Common myeloid progenitor, CD34-positive (primary cell): Measurements from ENCODE around the gene FKBP9.
"Not testable (repeated sequence)": the region's sequence is repeated elsewhere in the genome, so short reads cannot be mapped to it uniquely, and the experiment has no call there.

Experiments used
- CTCF ChIA-PET: fragments of 350-600 bp; sonication (Branson Sonifier 250); formaldehyde crosslinking; loops from one replicate; lab custom pipeline; 2021; ENCODE audit warnings: antibody characterized with exemption; lab: Charles Lee
- POLR2A ChIA-PET: fragments of 350-600 bp; sonication (Branson Sonifier 250); formaldehyde crosslinking; loops from one replicate; lab custom pipeline; 2021; ENCODE audit warnings: antibody characterized with exemption; lab: Charles Lee
- DNase-seq, 3 donors: peaks; one replicate each; pipeline versions ENCODE4 v3.0.0 to v3.0.0-alpha.2; 2013
- H3K27ac ChIP-seq, 2 experiments: 1 replicate in 1 of 2; 2 replicates in 1 of 2; pipeline ENCODE4 v1.7.0; 2013; ENCODE audit warnings: inconsistent platforms in 2 of 2, low read length in 2 of 2, mild to moderate bottlenecking in 2 of 2, low read depth in 1 of 2, moderate library complexity in 1 of 2; ENCODE audit not compliant: severe bottlenecking in 2 of 2, insufficient read depth in 1 of 2, poor library complexity in 1 of 2
- H3K27me3 ChIP-seq, 5 experiments: replicated peaks in 2 of 5; 1 replicate in 3 of 5; 2 replicates in 2 of 5; pipeline versions ENCODE4 v1.6.1 to v1.7.0; 2013; ENCODE audit warnings: low read length in 4 of 5, mild to moderate bottlenecking in 2 of 5, moderate library complexity in 2 of 5, inconsistent platforms in 1 of 5; ENCODE audit not compliant: insufficient read depth in 5 of 5, control insufficient read depth in 4 of 5
- H3K36me3 ChIP-seq, 4 experiments: 1 replicate in 2 of 4; 2 replicates in 2 of 4; pipeline versions ENCODE4 v1.6.1 to v1.7.0; 2013; ENCODE audit warnings: low read length in 3 of 4, control low read depth in 1 of 4, mild to moderate bottlenecking in 1 of 4; ENCODE audit not compliant: control insufficient read depth in 4 of 4, insufficient read depth in 4 of 4
- H3K4me1 ChIP-seq, 4 experiments: 1 replicate in 3 of 4; 2 replicates in 1 of 4; pipeline versions ENCODE4 v1.6.1 to v1.7.1; 2013; ENCODE audit warnings: low read length in 3 of 4, mild to moderate bottlenecking in 3 of 4, control low read depth in 1 of 4, inconsistent platforms in 1 of 4, moderate library complexity in 1 of 4; ENCODE audit not compliant: control insufficient read depth in 4 of 4, insufficient read depth in 4 of 4; ENCODE audit errors: control extremely low read depth in 1 of 4
- H3K4me3 ChIP-seq, 7 experiments: 1 replicate in 4 of 7; 2 replicates in 3 of 7; pipeline versions ENCODE4 v1.5.1 to v1.7.0; 2013; ENCODE audit warnings: mild to moderate bottlenecking in 7 of 7, low read length in 6 of 7, moderate library complexity in 6 of 7, inconsistent platforms in 2 of 7, low read depth in 2 of 7, control low read depth in 1 of 7; ENCODE audit not compliant: insufficient read depth in 4 of 7, control insufficient read depth in 1 of 7; ENCODE audit errors: extremely low read depth in 1 of 7
- H3K9me3 ChIP-seq, 5 experiments: 1 replicate in 4 of 5; 2 replicates in 1 of 5; pipeline versions ENCODE4 v1.6.1 to v1.7.1; 2013; ENCODE audit warnings: low read length in 4 of 5, mild to moderate bottlenecking in 2 of 5, inconsistent platforms in 1 of 5, low read depth in 1 of 5, moderate library complexity in 1 of 5; ENCODE audit not compliant: control insufficient read depth in 4 of 5, insufficient read depth in 2 of 5; ENCODE audit errors: control extremely low read depth in 1 of 5
- WGBS: methylation state at CpG from one replicate; pipeline ENCODE4 v1.1.5; 2013; ENCODE audit not compliant: insufficient coverage; 5-methylcytosine and 5-hydroxymethylcytosine counted together

The FKBP9 gene

GRCh38 chr7:32948202-32948601 lies 9.0 kb upstream of the FKBP9 start:
- Histone ChIP-seq H3K27me3 (no peaks in the 10 kb centered on the region), H3K4me1 (peaks cover 0 to 1% (median under 1%) of the 10 kb centered on the region in 4 experiments), H3K9me3 (peaks cover 0 to 14% (median 11%) of the 10 kb centered on the region in 5 experiments), H3K27ac (no peak overlapping the region), H3K4me3 (no peak overlapping the region), H3K36me3 (no peaks in the 10 kb centered on the region)
- POLR2A ChIA-PET, result interaction anchor here (0.6 kb wide), 1 partner anchor 194 kb away, joined by 3 read pairs; no protein-coding TSS in a partner anchor
- 93% methylated on average over 3 of the region's 4 CpGs for WGBS
- DNase-seq, result peak in 2 of 3 donors; percentile 31 to 40
- CTCF ChIA-PET, result interaction anchor here (1.1 kb wide), 2 partner anchors 101 to 102 kb away, joined by 3 to 4 read pairs; no protein-coding TSS in a partner anchor

DNA sequence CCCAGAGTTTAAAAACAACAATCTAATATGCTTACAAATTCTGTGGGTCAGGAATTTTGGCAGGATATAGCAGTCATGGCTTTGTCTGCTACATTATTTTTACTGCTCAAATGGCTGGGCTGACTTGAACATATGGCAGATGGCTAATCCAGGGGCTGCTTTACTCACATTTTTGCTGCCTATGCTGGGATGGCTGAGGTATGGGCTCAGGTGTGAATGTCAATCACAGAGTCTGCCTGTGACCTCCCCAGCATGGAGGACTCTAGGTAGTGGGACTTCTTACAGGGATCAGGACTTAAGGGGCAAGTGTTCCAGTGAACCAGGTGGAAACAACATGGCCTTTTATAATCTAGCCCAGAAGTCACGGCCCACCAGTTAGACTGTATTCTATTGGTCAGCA lies 4.4 kb upstream of the FKBP9 start:
- Histone ChIP-seq H3K27me3 (peaks cover 0 to 4% (median 0%) of the 10 kb centered on the region in 5 experiments), H3K36me3 (no peaks in the 10 kb centered on the region), H3K27ac (no peak overlapping the region), H3K4me3 (no peak overlapping the region), H3K9me3 (peaks cover 0 to 10% (median 9%) of the 10 kb centered on the region in 5 experiments), H3K4me1 (peaks cover 0 to 9% (median 4%) of the 10 kb centered on the region in 4 experiments)
- ChIA-PET POLR2A (no interaction called here), CTCF (no interaction called here)
- WGBS, result no CpG with 5 or more reads among the region's 1 CpG
- DNase-seq, result no peak

- no peaks in the 10 kb centered on the region for H3K9me3 ChIP-seq
- H3K27me3 ChIP-seq, result peaks cover 0 to 8% (median 0%) of the 10 kb centered on the region in 5 experiments
- H3K36me3 ChIP-seq, result no peaks in the 10 kb centered on the region
- DNase-seq, result no peak
- no peak overlapping the region for H3K27ac ChIP-seq
- ChIA-PET CTCF (interaction anchor here (1.1 to 1.8 kb wide), 2 partner anchors 150 kb away, joined by 3 to 6 read pairs; no protein-coding TSS in a partner anchor), POLR2A (no interaction called here)
- peak overlapping the region; percentile 41 to 94 (median 81) for H3K4me3 ChIP-seq
- H3K4me1 ChIP-seq, result peaks cover 0 to 16% (median 5%) of the 10 kb centered on the region in 4 experiments
- WGBS, result 84% methylated on average over 21 of the region's 26 CpGs
Measured at GRCh38 chr7:32958046-32959025, 1.1 kb downstream of the FKBP9 start.

- 14% methylated on average over 3 of the region's 5 CpGs for WGBS
- H3K36me3 ChIP-seq, POLR2A ChIA-PET, H3K9me3 ChIP-seq, H3K27ac ChIP-seq, H3K27me3 ChIP-seq, H3K4me1 ChIP-seq: not testable (repeated sequence)
- DNase-seq, result peak in 2 of 3 donors; percentile 60 to 68
- CTCF ChIA-PET, result interaction anchor here (0.8 to 3.5 kb wide), 5 partner anchors 14 to 144 kb away, joined by 3 to 19 read pairs (median 4); partner anchors contain the start of gene RP9
- H3K4me3 ChIP-seq, result peak overlapping the region in 1 of 7 experiments; percentile 38
Measured at GRCh38 chr7:32963880-32964301, 6.7 kb downstream of the FKBP9 start.

DNA sequence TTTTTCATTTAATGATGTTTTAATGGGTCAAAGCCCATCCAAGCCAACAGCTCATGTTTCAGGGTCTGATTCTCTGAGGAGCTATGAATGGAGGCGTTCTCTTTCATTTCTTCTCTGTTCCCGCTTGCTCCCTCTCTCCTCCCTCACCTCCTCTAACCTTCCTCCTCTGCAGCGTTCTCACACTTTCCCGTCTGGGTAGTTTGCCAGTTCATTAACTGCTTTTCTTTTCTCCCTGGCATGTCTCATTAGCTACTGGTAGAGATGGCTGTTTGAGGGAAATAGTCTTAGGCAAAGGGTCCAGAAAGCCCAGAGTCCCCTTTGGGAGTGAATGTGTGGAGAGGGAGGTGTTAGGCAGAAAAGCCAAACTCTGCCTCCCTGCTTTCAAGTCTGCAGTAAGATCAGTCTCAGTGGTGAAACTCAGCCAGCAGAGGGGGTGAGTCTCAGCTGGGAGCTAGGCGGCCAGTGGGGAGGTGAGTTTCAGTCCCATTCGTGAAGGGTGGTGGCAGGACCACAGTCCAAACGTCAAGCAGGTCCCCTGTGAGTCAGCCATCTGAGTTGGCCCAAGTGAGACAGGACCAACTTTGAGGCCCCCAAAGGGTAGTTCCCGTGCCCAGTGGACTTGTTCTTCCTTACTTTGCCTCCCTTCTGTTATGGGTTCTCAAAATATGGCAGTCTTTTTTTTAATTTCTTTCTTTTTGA lies 7.4 kb downstream of the FKBP9 start:
- H3K36me3 ChIP-seq, H3K27me3 ChIP-seq, H3K4me1 ChIP-seq, POLR2A ChIA-PET, H3K9me3 ChIP-seq, H3K27ac ChIP-seq: not testable (repeated sequence)
- H3K4me3 ChIP-seq, result peak overlapping the region in 1 of 7 experiments; percentile 48
- CTCF ChIA-PET, result interaction anchor here (0.9 to 3.5 kb wide), 4 partner anchors 14 to 143 kb away, joined by 4 to 19 read pairs (median 4); partner anchors contain the start of gene RP9
- DNase-seq, result peak in 2 of 3 donors; percentile 56 to 61
- 12% methylated on average over 3 of the region's 8 CpGs for WGBS

DNA sequence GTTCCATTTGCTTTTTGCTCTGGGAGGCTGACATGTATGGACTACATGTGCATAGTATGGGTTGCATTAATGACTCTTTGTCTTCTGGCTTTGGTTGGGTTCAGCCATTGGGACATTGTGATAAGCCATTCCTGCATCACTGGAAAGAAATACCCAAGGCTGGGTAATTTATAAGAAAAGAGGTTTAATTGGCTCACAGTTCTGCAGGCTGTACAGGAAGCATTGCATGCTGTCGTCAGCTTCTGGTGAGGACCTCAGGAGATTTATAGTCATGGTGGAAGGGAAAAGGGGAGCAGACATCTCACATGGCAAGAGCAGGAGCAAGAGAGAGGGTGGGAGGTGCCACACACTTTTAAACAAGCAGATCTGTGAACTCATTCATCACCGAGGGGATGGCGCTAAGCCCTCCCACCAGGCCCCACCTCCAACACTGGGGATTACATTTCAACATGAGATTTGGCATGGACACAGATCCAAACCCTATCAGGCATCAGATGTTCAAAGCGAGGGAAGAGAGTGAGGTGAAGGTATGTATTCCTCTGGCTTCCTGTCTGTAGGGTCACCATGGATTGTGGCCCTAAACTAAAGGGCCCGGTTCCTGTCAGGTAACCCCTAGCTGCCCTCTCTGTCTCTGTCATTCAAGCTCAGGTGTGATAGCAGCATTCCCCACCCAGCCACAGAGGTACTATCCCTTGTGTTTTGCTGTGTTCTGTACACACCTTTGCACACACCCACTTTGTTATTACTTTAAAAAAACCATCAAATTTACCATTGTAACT lies 9.4 kb downstream of the FKBP9 start:
- H3K36me3 ChIP-seq, DNase-seq, H3K4me1 ChIP-seq, H3K27ac ChIP-seq, H3K9me3 ChIP-seq, H3K4me3 ChIP-seq, POLR2A ChIA-PET, H3K27me3 ChIP-seq: not testable (repeated sequence)
- no CpG with 5 or more reads among the region's 5 CpGs for WGBS
- CTCF ChIA-PET, result interaction anchor here (1.2 to 3.5 kb wide), 2 partner anchors 86 to 141 kb away, joined by 4 to 19 read pairs; partner anchors contain the start of gene RP9
